Measurements from ENCODE around the gene PYGL. TPM values are rescaled to one million over a fixed set of nuclear protein-coding genes. Genes with fewer than 3 reads are reported as not detected.

Gene PYGL
- total RNA-seq, 1 donor from 2014 or later, result 1.2 TPM

DNA sequence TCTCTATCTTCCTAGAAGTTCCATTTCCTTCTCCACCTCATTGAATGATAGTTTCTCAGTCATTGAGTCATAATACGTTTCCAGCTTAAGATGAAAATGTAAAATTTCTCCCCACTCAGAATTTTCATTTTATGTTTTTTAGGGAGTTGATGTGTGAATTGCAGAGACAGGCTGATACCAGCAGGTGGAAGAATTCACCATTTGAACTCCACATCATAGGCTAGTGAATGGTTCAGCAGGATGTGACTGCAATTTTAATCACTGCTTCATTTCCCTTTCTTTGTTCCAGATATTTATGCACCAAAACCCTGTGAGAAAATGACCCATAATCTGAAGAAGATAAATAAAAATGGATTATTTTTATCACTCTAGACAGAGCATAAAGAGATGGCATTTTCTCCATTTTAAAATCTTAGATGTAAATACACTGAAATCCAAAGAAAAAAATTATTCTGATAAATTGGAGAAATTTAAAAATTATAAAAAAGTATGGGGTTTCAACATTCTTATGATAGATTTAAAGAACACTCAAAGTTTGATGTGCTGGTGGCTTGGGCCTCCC lies 10.6 kb upstream of the PYGL start:
- Mint-ChIP-seq H3K9me3 (ENCODE audit: unreplicated experiment) (peaks cover 4% of the 10 kb centered on the region), H3K4me1 (ENCODE audit: low read depth, unreplicated experiment) (peaks cover 3% of the 10 kb centered on the region), H3K27ac (ENCODE audit: unreplicated experiment) (peak overlapping the region; percentile 81), H3K27me3 (ENCODE audit: unreplicated experiment) (peaks cover 2% of the 10 kb centered on the region), H3K4me3 (ENCODE audit: unreplicated experiment) (no peak overlapping the region), H3K36me3 (ENCODE audit: unreplicated experiment) (no peaks in the 10 kb centered on the region)
- TF ChIP-seq, protein P1, sequence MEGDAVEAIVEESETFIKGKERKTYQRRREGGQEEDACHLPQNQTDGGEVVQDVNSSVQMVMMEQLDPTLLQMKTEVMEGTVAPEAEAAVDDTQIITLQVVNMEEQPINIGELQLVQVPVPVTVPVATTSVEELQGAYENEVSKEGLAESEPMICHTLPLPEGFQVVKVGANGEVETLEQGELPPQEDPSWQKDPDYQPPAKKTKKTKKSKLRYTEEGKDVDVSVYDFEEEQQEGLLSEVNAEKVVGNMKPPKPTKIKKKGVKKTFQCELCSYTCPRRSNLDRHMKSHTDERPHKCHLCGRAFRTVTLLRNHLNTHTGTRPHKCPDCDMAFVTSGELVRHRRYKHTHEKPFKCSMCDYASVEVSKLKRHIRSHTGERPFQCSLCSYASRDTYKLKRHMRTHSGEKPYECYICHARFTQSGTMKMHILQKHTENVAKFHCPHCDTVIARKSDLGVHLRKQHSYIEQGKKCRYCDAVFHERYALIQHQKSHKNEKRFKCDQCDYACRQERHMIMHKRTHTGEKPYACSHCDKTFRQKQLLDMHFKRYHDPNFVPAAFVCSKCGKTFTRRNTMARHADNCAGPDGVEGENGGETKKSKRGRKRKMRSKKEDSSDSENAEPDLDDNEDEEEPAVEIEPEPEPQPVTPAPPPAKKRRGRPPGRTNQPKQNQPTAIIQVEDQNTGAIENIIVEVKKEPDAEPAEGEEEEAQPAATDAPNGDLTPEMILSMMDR (IDR thresholded peaks at IDR 0.05; ENCODE audit: partially characterized antibody, unreplicated experiment), result peak; percentile 59
- DNase-seq, result no peak

DNA sequence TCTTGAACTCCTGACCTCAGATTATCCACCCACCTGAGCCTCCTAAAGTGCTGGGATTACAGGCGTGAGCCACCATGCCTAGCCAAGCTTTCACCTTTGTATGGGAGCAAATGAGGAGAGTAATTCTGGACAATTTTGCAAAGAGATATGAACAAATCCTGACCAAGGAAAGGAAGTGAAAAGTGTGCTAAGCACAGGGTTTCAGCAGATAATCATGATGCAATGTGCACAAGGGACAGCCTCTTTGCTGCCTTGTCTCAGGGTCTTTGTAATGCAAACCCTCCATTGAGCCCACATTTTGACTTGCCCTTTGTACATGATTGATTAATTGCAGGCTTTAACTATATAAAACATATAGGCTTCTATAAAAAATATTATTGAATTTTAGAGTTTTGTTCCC lies 9.2 kb upstream of the PYGL start:
- no peak for DNase-seq
- H3K4me1 Mint-ChIP-seq (ENCODE audit: low read depth, unreplicated experiment), result peaks cover 3% of the 10 kb centered on the region
- peaks cover 4% of the 10 kb centered on the region for H3K9me3 Mint-ChIP-seq (ENCODE audit: unreplicated experiment)
- H3K36me3 Mint-ChIP-seq (ENCODE audit: unreplicated experiment), result no peaks in the 10 kb centered on the region
- no peak overlapping the region for H3K4me3 Mint-ChIP-seq (ENCODE audit: unreplicated experiment)
- no peak overlapping the region for H3K27ac Mint-ChIP-seq (ENCODE audit: unreplicated experiment)
- peaks cover 2% of the 10 kb centered on the region for H3K27me3 Mint-ChIP-seq (ENCODE audit: unreplicated experiment)
- TF ChIP-seq, protein P1 (IDR thresholded peaks at IDR 0.05; ENCODE audit: partially characterized antibody, unreplicated experiment), result no peak

DNA sequence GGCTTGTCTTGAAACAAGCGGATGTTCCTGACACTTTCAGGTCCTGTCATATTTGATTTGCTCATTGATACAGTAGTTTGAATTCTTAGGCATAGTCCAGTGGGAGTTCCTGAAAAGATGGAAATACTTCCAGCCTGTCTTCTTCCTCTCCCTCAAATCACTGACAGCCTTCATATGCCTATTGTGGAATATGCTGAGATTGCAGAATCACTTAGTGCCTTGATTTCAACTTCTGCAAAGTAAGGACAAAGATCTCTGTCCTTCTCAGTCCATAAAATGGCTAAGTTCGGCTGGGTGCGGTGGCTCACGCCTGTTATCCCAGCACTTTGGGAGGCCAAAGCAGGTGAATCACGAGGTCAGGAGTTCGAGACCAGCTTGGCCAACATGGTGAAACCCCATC lies 6.7 kb upstream of the PYGL start:
- Mint-ChIP-seq H3K9me3 (ENCODE audit: unreplicated experiment) (peaks cover 2% of the 10 kb centered on the region), H3K4me3 (ENCODE audit: unreplicated experiment) (no peak overlapping the region), H3K4me1 (ENCODE audit: low read depth, unreplicated experiment) (peaks cover 3% of the 10 kb centered on the region), H3K27me3 (ENCODE audit: unreplicated experiment) (peaks cover 3% of the 10 kb centered on the region), H3K27ac (ENCODE audit: unreplicated experiment) (no peak overlapping the region), H3K36me3 (ENCODE audit: unreplicated experiment) (peaks cover 3% of the 10 kb centered on the region)
- TF ChIP-seq, protein P1 (IDR thresholded peaks at IDR 0.05; ENCODE audit: partially characterized antibody, unreplicated experiment), result no peak
- no peak for DNase-seq

DNA sequence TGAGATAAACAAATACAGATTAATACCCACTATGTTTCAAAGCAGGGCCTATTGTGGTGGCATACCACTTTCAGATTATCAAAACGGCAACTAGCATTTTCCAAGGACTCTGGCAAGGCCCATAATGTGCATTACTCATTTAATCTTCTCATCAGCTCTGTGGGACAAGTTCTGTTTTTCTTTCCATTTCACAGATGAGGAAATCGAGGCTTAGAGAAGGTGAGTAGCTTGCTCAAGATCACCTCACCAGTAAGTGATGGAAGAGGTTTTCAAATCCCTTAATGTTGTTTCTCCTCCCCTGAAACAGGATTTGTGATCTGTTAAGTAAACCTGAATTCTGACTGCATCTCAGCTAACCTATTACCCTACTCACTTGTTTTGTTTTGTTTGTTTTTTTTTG lies 3.9 kb upstream of the PYGL start:
- Mint-ChIP-seq H3K4me1 (ENCODE audit: low read depth, unreplicated experiment) (peaks cover 3% of the 10 kb centered on the region), H3K36me3 (ENCODE audit: unreplicated experiment) (peaks cover 3% of the 10 kb centered on the region), H3K27me3 (ENCODE audit: unreplicated experiment) (peaks cover 7% of the 10 kb centered on the region), H3K4me3 (ENCODE audit: unreplicated experiment) (no peak overlapping the region), H3K9me3 (ENCODE audit: unreplicated experiment) (peaks cover 5% of the 10 kb centered on the region), H3K27ac (ENCODE audit: unreplicated experiment) (no peak overlapping the region)
- no peak for DNase-seq
- TF ChIP-seq, protein P1 (IDR thresholded peaks at IDR 0.05; ENCODE audit: partially characterized antibody, unreplicated experiment), result no peak

DNA sequence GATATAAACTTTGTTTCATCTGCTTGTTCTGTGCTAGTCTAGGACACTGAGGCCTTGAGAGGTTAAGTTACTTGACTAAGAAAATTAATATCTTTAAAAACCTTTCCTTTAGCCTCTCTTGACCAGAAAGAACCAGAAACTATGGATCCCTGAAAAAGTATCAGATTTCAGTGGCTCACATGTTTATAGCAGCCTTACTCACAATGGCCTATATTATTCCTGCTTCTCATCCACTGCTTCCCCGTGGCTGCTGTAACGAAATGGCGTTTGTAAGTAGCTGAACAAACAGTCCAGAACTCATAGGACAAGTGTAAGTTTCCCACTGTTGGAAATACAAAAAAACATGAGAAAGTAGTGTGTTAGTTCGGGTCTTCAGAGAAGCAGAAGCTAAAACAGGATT lies 3.2 kb upstream of the PYGL start:
- Mint-ChIP-seq H3K9me3 (ENCODE audit: unreplicated experiment) (peaks cover 5% of the 10 kb centered on the region), H3K27me3 (ENCODE audit: unreplicated experiment) (peaks cover 10% of the 10 kb centered on the region), H3K27ac (ENCODE audit: unreplicated experiment) (no peak overlapping the region), H3K4me3 (ENCODE audit: unreplicated experiment) (peak overlapping the region; percentile 47), H3K36me3 (ENCODE audit: unreplicated experiment) (peaks cover 3% of the 10 kb centered on the region), H3K4me1 (ENCODE audit: low read depth, unreplicated experiment) (peaks cover 3% of the 10 kb centered on the region)
- no peak for DNase-seq
- TF ChIP-seq, protein P1 (IDR thresholded peaks at IDR 0.05; ENCODE audit: partially characterized antibody, unreplicated experiment), result no peak

Measured in glutamatergic neuron (in vitro differentiated cells).